ENCODE data around the gene NOL12.
"Not testable (repeated sequence)": the region's sequence is repeated elsewhere in the genome, so short reads cannot be mapped to it uniquely, and the experiment has no call there.

Gene NOL12

GRCh38 chr22:37686002-37686982 is at the start of gene NOL12:
NOL12 (plus strand) TSS chr22:37686343; CDS start chr22:37686393, 50 bp downstream.
- DNase-seq, result peak in 49 of 51 donors; percentile 35 to 94 (median 72)

- DNase-seq, result no peak
Measured at GRCh38 chr22:37636949-37637273, 49.2 kb upstream of the NOL12 start.

GRCh38 chr22:37638391-37639069 is 47.6 kb upstream of the NOL12 start:
- no peak for DNase-seq

GRCh38 chr22:37639070-37639760 is 46.9 kb upstream of the NOL12 start, which contains the start of gene SH3BP1:
SH3BP1 (plus strand) TSS chr22:37639669; CDS start chr22:37639788, 119 bp downstream.
- DNase-seq, result peak in 4 of 51 donors; percentile 18 to 35 (median 26)

- no peak for DNase-seq
Measured at GRCh38 chr22:37639771-37640590, 46.2 kb upstream of the NOL12 start.

GRCh38 chr22:37640591-37641560 is 45.3 kb upstream of the NOL12 start:
- no peak for DNase-seq

GRCh38 chr22:37641561-37641949 is 44.6 kb upstream of the NOL12 start:
- no peak for DNase-seq

- DNase-seq, result peak in 50 of 51 donors; percentile 13 to 86 (median 68)
Measured at GRCh38 chr22:37643225-37643847, 42.8 kb upstream of the NOL12 start.

GRCh38 chr22:37647317-37647716 is 38.8 kb upstream of the NOL12 start:
- DNase-seq, result no peak

GRCh38 chr22:37647928-37648327 is 38.2 kb upstream of the NOL12 start:
- no peak for DNase-seq

GRCh38 chr22:37650463-37651136 is 35.5 kb upstream of the NOL12 start:
- no peak for DNase-seq

GRCh38 chr22:37654563-37655251 is 31.4 kb upstream of the NOL12 start:
- no peak for DNase-seq

GRCh38 chr22:37655252-37655563 is 30.9 kb upstream of the NOL12 start:
- no peak for DNase-seq

GRCh38 chr22:37656583-37656982 is 29.6 kb upstream of the NOL12 start:
- not testable (repeated sequence) for DNase-seq

- peak in 3 of 51 donors; percentile 10 to 54 (median 34) for DNase-seq
Measured at GRCh38 chr22:37657590-37658132, 28.5 kb upstream of the NOL12 start.

GRCh38 chr22:37658133-37659065 is 27.7 kb upstream of the NOL12 start, which contains the start of gene PDXP:
PDXP (plus strand) TSS chr22:37658723; CDS start chr22:37658783, 60 bp downstream.
- peak; percentile 74 to 99 (median 97) for DNase-seq

Measured in hypothalamus (tissue), 51 donors.